NCI-H82 treated with DMSO at 0.1 percent for 48 hours (cell line): ENCODE measurements around the gene CLIC5.

Source experiments
- DNase-seq: peaks from one replicate; lab custom pipeline; 2025; ENCODE audit not compliant: unreplicated experiment; lab: John Stamatoyannopoulos, UW

The CLIC5 gene

DNA sequence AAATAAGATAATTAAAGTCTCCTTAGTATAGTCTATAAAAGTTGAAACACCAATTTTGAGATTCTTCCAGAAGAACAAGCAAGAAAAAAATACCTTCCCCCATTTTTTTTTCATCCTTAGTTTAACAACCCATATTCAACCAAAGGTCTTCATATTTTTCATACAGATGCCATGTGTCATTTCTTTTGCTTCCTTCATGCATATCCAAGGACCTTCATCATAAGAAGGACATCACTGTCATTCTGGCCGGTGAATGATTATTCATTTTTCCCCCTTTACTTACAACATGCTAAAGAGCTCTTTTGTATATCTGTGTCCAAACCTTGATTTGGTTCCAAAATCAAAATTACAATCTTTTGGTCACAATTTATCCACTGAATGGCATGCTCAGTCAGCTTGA is 21.3 kb upstream of the CLIC5 start:
- DNase-seq, result no peak

DNA sequence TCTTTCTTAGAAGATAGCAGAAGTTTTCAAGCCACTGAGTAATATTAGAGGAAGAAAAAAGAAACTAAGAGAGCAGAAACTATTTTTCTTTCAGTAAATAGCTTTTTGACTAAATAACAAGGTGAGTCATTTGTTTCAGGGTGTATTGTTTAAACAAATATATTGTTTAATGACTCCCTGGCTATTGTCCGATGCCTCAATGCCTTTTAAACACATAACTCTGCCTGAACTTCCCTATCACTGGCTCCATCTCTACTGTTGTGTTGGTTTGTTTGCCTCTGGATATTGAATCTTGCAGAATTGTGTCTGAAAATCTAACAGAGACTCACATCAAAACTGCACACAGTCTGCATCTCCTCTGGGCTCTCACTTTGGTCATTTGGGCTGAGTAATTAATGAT is 19.6 kb upstream of the CLIC5 start:
- no peak for DNase-seq

- no peak for DNase-seq
Observed at GRCh38 chr6:46032110-46032998, 16.7 kb upstream of the CLIC5 start.

DNA sequence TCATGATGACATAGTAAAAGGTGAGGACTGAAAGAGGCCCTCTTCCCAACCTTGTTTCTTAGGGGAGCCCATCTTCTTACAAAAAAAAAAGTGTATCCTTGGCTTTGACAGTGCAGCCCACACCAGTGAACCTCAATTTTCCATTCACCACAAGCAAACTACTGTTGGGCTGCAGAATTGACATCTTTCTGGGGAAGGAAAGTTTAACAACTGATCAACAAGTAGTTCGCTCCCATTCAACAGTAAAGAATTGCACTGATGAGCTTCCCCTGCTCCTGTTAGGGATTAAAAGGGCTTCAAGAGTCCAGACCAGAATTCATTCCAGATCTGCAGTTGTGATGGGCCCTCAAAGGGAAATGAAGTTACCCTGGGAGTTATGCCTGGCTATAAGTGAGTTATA is 13.9 kb upstream of the CLIC5 start:
- DNase-seq, result no peak

- no peak for DNase-seq
Observed at GRCh38 chr6:46026307-46026706, 10.6 kb upstream of the CLIC5 start.

GRCh38 chr6:46025573-46025972 is 9.9 kb upstream of the CLIC5 start:
- no peak for DNase-seq

DNA sequence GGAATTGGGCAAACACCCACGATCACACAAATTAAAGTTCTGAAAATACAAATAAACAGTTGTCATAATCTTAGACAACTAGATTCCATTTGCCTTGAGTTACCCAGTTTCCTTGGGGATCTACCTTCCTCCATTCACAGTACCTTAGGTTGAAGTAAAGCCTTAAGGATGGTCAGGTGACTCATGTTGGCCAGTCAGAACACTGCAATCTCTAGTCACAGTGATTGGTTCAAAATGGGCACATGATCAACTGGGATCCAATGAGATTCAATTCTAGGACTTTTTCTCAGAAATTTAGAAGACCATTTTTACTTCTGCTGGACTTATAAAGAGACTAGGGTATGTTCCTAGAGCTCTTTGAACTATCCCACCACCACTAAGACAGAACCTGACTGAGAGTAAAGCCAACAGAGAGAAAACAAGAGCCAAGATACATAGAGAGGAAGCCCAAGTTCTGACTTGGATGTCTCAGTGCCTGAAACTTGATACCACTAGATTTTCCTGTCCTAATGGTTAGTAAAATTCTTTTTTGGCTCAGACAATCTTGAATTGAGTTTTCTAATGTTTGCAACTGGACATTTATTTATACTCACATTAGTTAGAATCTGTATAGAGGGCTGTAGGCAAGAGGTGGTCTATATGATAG is 8.6 kb upstream of the CLIC5 start:
- DNase-seq, result no peak

DNA sequence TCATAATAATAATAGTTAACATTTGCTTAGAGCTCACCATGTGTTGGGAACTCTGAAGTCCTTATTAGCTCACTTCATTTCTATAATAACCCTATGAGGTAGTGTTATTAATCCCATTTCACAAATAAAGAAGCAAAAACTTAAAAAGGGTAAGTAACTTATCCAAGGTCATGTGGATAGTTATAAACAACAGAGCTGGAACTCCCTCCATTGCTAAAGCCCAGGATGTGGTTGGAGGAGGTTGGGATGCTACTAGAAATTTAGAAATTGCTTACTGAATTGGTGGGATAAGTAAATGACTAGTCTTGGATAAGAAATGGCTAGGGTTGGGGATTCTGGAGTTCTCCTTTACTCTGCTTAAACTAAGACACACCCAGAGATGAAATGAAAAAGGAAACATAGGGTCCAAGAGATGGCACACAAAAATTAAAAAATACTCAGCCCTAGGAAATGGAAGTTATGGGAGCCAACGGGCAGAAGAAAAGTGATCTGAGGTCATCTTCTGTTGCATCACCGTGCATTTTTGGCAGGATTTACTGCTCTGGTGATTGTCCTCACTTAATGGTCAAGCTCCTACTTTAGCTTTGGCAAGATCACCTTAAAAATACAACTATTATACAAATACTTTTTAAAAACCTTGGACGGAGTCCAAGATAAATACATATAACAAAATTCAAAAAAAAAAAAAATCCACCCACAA is 7.7 kb upstream of the CLIC5 start:
- no peak for DNase-seq

DNA sequence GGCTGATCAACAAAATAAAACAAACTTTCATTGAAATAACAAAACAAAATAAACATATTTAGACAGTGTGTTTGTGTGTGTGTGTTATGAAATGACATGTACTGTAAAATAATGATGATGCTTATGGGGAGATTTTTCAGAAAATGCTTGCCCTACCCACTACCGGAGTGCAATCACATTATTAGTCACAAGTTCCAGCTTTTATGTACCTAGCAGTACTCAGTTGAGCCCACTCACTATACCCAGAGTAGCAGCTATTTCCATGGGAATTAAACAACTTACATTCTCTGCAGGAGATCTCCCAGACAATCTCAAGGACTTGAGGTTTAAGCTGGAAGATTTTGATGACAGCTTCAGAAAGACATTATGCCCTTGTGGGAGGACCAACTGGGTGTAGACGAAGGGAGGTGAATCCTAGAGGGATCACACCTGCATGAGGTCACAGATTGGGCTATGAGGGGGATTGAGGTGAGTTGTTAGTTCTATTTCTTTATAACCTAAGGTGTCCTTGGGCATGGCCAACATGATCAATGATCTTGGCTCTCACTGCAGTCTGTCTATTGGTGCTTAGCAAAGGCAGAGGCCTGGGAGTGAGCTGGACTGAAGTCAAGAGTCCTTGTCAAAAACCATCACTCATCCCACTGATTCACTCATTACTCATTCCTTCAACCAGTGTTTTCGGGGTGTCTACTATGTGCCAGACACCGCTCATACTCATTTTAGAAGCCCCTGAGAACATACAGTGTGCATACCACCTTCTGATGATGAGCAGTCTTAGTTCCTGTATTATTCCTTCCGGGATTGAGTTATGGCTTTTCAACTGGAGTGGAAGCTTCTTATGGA is 6.7 kb upstream of the CLIC5 start:
- no peak for DNase-seq

DNA sequence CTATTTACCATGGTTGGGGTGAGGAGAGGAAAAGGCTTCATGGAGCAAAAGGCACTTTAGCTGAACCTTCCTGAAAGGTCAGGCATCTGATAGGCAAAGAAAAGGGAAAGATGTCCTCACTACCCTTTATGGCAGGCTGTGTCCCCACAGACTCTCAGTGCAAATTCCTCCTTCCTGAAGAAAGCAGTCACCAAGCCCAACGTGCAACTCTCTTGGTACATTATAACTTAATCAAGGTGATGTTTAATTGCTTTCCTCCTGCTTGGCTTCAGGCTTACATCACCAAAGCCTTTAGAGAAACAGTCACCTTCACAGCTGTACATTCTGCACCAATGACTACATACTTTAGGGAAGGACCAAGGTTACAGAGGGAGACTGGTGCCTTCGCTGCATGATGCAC is 2.1 kb upstream of the CLIC5 start:
- no peak for DNase-seq

DNA sequence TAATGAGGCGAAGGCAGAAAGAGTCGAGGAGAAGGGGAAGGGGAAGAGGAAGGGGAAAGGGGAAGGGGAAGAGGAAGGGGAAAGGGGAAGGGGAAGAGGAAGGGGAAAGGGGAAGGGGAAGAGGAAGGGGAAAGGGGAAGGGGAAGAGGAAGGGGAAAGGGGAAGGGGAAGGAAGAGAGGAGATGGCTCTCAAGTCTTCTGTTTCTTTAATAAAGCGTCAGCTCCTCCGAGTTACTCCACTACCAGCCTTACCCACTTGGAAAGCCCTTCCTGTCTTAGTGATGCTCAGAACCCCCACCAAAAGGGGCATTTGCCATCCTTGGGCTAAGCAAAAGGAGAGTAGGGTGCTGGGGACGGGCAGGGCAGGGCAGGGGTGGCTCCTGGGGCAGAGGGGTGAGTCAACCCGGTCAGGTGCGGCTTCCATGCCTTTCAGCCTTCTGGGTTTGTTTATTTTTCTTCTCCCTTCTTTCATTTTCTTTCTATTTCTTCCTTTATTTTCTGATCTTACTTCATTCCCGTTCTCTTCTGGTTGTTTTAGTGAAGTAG is 476 bp upstream of the CLIC5 start:
- no peak for DNase-seq

DNA sequence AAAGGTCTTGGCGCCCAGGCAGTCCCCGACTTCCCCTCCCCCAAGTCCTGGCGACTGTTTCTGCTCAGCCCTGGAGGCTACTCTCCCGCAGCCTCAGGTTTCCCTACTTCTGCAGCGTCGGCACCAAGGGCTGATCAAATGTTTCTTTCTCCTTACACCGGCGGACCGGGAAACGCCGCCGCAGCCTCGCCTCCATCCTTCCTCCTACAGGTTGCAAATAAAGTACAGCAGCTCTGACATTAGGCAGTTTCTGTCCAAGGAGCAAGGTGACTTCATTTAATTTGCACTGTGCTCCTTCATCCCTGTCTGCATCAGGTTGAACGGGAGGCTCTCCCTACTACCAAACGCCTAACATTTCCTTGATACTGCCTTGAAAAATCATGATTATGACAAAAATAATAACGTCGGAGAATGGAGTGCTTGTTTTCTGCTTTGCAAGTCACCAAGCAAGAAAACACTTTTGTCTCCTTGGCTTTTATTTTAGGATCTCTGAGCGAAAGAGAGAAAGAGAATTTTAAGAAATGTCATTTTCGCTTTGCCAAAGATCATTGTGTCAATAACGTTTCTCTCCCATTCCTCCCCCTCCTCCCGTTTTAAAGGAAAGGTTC is 1.0 kb downstream of the CLIC5 start:
- no peak for DNase-seq

GRCh38 chr6:46014046-46014445 is 1.6 kb downstream of the CLIC5 start:
- DNase-seq, result no peak

DNA sequence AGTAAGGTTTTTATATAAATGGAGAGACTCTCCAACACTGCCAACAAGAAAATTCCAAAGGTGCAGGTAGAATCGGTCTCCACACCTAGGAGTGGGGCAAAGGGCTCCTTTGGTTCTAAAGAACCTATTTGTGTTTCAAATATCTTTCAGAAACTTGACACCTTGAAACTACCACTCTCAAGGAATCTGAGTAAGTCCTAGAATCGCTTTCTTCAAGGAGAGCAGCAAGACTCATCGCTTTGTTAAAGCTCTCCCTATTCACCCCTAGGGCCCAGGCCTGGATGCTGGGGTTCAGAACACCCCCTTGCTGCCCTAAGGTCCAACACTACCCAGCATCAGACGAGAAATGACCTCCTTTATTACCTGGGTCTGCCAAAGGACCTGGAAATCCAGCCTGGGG is 2.0 kb downstream of the CLIC5 start:
- DNase-seq, result no peak

- no peak for DNase-seq
Observed at GRCh38 chr6:46012834-46013233, 2.8 kb downstream of the CLIC5 start.

DNA sequence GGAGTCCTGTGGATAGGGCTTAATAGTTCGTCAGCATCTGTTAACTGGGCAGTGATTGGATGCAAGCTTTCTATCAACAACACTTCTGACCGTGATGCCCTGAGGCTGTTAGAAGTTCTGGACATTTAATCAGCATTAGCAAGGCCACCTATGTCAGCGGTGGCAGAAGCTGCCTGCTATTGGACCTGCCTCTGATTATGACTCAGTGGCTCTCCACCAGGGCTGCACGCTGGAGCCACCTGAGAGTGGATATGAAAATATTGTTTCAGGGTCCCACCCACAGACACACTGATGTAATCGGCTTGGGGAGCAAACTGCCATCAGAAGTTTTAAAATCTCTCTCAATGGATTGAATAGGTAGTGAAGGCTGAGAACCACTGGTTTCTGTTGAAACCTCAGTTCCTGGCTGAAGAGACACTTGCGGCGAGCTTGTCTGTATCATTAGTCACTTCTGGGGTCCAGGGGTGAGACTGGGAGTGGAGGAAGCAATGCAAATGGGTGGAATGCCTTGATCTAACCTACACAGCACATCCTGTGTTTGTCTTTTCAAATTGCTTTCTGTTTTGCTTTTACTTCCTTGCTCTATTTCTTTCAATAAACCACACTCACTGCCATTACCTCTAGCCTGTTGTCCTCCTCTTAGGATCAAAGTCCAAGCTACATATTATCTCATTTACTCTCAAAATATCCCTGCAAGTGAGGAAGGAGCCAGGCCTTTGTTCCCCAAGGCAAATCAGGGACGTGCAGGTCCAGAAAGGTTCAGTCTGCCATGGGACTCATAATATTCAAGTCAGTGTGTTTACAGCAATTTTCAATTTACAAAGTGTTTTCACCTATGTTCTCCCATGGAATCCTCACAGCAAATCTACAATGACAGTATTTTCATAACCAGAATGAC is 4.2 kb downstream of the CLIC5 start:
- DNase-seq, result no peak

DNA sequence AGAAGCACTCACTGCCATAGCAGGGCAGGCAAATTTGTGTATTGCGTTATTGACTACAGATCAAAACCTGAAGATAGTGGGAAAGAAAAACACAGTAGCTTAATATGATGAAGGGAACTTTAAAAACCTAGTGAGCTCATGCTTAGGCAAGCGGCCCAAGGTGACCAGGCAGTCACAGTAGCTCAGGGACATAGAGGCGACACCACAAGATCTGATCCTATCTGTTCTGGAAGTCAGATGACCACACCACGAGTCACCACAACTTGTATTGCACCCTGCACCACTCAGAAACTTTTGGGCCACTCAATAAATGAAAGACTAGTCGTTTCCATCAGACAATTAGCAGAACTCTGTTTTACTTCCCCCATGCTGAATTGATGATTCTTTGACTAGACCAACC is 4.9 kb downstream of the CLIC5 start:
- no peak for DNase-seq

DNA sequence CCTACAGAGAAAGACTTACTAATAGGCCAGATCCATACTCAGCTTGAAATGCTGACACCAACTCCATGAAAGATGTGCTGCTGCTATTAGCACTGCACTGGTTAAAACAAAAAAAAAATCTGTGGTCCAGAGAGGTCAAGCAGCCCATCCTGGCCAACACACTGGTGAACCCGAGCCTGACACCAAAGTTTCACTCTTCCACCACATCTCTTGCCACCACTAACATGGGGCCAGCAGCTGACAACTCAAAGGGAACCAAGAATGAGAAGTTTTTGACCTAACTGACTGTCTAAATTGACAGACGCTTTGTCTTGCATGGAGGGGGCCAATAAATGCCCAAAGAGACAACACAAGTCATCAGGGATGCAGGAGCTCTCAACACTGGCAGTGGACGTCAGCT is 5.4 kb downstream of the CLIC5 start:
- no peak for DNase-seq

DNA sequence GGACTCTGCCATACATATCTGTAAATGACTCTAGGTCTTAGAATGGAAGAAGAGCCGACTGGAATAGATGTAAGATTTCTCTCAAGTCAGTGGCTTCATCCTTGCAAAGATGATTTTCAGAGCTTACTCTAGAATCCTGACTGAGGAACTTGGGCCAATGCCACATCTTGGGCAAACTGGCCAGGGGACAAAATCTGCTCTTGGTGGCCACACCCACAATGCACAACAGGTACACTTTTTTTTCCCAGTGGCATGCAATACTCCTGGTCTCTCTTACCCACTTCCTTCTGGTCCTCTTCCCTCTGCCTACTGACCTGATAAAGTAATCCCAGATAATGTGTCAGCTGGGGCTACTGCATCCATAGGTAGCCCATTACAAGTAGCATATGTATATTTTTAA is 13.4 kb downstream of the CLIC5 start:
- DNase-seq, result no peak
